Stimulated activated naive CD8-positive, alpha-beta T cell treated with anti-CD3 and anti-CD28 coated beads, Interleukin-15, Interleukin-2, amounts not matched to agents 100 ng/mL and 50 ng/mL, for 24 hours (primary cell): ENCODE data around the gene TBC1D20.
"Not testable (repeated sequence)": the region's sequence is repeated elsewhere in the genome, so short reads cannot be mapped to it uniquely, and the experiment has no call there.

Experiments used
- H3K27ac Mint-ChIP-seq: one replicate; pipeline ENCODE4 v1.8.0; 2021; ENCODE audit warnings: mild to moderate bottlenecking, mixed read lengths
- H3K27me3 Mint-ChIP-seq: one replicate; pipeline ENCODE4 v1.8.0; 2021; ENCODE audit warnings: mixed read lengths
- H3K36me3 Mint-ChIP-seq: one replicate; pipeline ENCODE4 v1.8.0; 2021; ENCODE audit warnings: low read depth, mixed read lengths
- H3K4me1 Mint-ChIP-seq: one replicate; pipeline ENCODE4 v1.8.0; 2021; ENCODE audit warnings: low read depth, mixed read lengths
- H3K4me3 Mint-ChIP-seq: one replicate; pipeline ENCODE4 v1.8.0; 2021; ENCODE audit warnings: mild to moderate bottlenecking, mixed read lengths
- H3K9me3 Mint-ChIP-seq: one replicate; pipeline ENCODE4 v1.8.0; 2021; ENCODE audit warnings: mixed read lengths

TBC1D20 gene, protein sequence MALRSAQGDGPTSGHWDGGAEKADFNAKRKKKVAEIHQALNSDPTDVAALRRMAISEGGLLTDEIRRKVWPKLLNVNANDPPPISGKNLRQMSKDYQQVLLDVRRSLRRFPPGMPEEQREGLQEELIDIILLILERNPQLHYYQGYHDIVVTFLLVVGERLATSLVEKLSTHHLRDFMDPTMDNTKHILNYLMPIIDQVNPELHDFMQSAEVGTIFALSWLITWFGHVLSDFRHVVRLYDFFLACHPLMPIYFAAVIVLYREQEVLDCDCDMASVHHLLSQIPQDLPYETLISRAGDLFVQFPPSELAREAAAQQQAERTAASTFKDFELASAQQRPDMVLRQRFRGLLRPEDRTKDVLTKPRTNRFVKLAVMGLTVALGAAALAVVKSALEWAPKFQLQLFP

GRCh38 chr20:462199-462991 is at the start of gene TBC1D20:
TBC1D20 (minus strand) TSS chr20:462533; CDS start chr20:462405, 128 bp downstream.
- Mint-ChIP-seq H3K27ac (peak within 1 kb of the TSS; percentile 87), H3K36me3 (peaks cover 3% of the 10 kb centered on the region), H3K4me3 (peak within 1 kb of the TSS; percentile 98), H3K4me1 (peaks cover 46% of the 10 kb centered on the region), H3K9me3 (no peaks in the 10 kb centered on the region), H3K27me3 (no peaks in the 10 kb centered on the region)

GRCh38 chr20:510328-511057 is 48.2 kb upstream of the TBC1D20 start:
- not testable (repeated sequence) for H3K9me3 Mint-ChIP-seq, H3K27me3 Mint-ChIP-seq, H3K4me3 Mint-ChIP-seq, H3K27ac Mint-ChIP-seq
- peaks cover 44% of the 10 kb centered on the region for H3K4me1 Mint-ChIP-seq
- H3K36me3 Mint-ChIP-seq = peaks cover 50% of the 10 kb centered on the region

GRCh38 chr20:508364-508787 is 46.0 kb upstream of the TBC1D20 start:
- not testable (repeated sequence) for H3K27ac Mint-ChIP-seq, H3K4me3 Mint-ChIP-seq, H3K27me3 Mint-ChIP-seq, H3K9me3 Mint-ChIP-seq
- Mint-ChIP-seq H3K36me3 (peaks cover 51% of the 10 kb centered on the region), H3K4me1 (peaks cover 25% of the 10 kb centered on the region)

DNA sequence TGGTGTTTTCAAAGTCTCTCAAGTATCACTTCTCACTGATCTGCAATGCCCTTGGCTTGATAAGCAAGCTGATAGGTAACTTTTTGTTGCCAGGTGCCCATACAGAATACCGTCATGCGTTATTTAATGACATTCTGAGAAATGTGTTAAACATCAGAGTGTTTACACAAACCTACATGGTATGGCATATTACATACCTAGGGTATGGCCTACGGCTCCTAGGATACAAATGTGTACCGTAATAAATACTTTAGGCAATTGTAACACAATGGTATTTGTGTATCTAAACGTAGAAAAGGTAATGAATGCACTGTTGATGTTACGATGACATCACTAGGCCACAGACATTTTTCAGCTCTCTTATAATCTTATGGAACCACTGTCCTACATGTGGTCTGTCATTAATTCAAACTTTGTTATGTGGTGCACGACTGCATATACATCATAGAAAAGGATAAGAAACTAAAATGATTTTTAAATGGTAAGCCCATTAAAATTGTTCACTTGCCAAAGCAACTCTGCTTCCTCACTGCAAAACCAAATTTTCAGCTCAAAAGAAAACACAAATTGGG is 45.5 kb upstream of the TBC1D20 start:
- Mint-ChIP-seq H3K4me1 (peaks cover 21% of the 10 kb centered on the region), H3K9me3 (no peaks in the 10 kb centered on the region), H3K36me3 (peaks cover 56% of the 10 kb centered on the region), H3K4me3 (no peak overlapping the region), H3K27me3 (no peaks in the 10 kb centered on the region), H3K27ac (no peak overlapping the region)

DNA sequence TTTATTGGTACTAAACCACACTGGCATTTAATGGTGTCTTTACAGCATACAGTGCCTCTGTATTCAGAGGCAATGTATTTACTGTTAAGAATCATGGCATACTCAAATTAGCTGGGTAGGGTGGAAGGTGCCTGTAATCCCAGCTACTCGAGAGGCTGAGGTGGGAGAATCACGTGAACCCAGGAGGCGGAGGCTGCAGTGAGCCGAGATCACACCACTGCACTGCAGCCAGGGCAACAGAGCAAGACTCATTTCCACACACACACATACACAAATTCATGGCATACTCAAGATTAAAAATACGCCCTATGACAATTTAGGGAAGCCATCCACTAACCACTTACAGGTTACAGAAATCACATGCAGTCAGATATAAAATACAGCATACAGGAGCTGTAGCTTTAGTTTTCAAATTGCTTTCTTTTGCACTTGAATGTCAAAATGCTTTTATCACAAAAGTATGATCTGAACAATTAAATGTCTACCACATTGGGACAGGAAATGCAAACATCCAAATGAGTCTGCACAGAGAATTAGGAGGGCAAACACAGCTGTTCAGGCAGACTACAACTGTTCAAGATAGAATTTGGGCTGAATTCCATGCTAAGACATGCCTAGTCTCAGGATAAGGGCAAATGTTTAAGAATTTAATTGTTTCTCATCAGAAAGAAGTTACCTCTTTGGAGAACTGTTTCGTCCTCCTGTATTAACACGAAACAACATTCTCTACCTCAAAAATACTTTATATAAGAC is 44.8 kb upstream of the TBC1D20 start:
- Mint-ChIP-seq H3K4me1 (peaks cover 23% of the 10 kb centered on the region), H3K36me3 (peaks cover 63% of the 10 kb centered on the region), H3K4me3 (no peak overlapping the region), H3K27me3 (no peaks in the 10 kb centered on the region), H3K9me3 (no peaks in the 10 kb centered on the region), H3K27ac (no peak overlapping the region)

DNA sequence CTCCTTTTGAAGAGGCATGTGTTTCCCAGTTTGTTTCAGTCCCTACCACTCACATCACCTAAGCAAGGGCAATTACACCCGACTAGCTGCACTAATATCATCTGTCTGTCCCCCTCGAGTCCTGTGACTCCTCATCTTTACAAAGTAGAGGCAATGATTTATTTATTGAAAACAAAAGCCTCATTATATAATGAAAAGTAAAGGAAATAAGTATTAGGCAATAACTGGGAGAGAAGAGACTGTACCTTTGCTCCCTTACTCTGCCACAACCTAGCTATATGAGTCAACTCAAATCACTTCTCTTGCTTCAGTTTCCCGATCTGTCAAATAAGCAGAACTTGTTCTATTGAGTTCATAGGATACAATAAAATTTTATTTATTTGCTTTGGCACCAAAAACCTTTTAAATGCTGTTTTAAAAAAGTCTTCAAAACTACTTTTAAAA is 42.3 kb upstream of the TBC1D20 start:
- Mint-ChIP-seq H3K4me1 (peaks cover 13% of the 10 kb centered on the region), H3K36me3 (peaks cover 78% of the 10 kb centered on the region), H3K27ac (no peak overlapping the region), H3K9me3 (no peaks in the 10 kb centered on the region), H3K4me3 (no peak overlapping the region), H3K27me3 (no peaks in the 10 kb centered on the region)

DNA sequence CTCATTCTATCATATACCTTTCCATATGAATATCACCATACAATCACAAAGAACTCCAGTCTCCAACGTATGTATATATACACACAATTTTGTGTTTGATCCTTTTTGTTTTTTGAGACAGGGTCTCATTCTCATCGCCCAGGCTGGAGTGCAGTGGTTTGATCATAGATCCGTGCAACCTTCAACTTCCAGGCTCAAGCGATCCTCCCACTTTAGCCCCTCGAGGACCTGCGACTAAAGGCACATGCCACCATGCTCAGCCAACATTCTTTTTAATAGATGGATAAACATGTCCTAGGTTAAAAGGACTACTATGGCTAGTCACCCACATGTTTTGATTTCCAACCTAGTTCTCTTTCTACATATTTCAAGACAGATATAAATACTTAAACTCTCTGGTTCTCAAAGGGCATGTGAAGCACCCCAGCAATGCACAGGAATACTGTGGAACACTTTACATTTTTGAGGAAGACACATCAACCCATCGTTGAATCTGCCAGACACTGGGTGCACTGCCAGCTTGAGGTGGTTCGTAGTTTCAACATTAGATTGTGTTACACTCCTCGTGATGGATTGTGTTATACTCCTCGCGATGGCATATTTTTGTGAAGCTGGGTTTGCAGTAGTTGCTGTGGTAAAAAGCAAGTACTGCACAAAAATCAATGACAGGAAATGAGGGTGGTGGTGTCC is 40.9 kb upstream of the TBC1D20 start:
- H3K9me3 Mint-ChIP-seq = no peaks in the 10 kb centered on the region
- H3K36me3 Mint-ChIP-seq = peaks cover 82% of the 10 kb centered on the region
- H3K27me3 Mint-ChIP-seq = no peaks in the 10 kb centered on the region
- H3K27ac Mint-ChIP-seq = no peak overlapping the region
- no peak overlapping the region for H3K4me3 Mint-ChIP-seq
- peaks cover 8% of the 10 kb centered on the region for H3K4me1 Mint-ChIP-seq

- Mint-ChIP-seq H3K27me3 (no peaks in the 10 kb centered on the region), H3K36me3 (peaks cover 84% of the 10 kb centered on the region), H3K4me3 (no peak overlapping the region), H3K4me1 (peaks cover 8% of the 10 kb centered on the region), H3K9me3 (no peaks in the 10 kb centered on the region), H3K27ac (no peak overlapping the region)
Measured at GRCh38 chr20:497979-498378, 35.6 kb upstream of the TBC1D20 start.

- H3K36me3 Mint-ChIP-seq = peaks cover 84% of the 10 kb centered on the region
- H3K27ac Mint-ChIP-seq = no peak overlapping the region
- H3K27me3 Mint-ChIP-seq = no peaks in the 10 kb centered on the region
- no peaks in the 10 kb centered on the region for H3K4me1 Mint-ChIP-seq
- H3K4me3 Mint-ChIP-seq = no peak overlapping the region
- no peaks in the 10 kb centered on the region for H3K9me3 Mint-ChIP-seq
Measured at GRCh38 chr20:496126-496696, 33.9 kb upstream of the TBC1D20 start.

- no peak overlapping the region for H3K27ac Mint-ChIP-seq
- peaks cover 76% of the 10 kb centered on the region for H3K36me3 Mint-ChIP-seq
Measured at GRCh38 chr20:492159-492558, 29.8 kb upstream of the TBC1D20 start.

DNA sequence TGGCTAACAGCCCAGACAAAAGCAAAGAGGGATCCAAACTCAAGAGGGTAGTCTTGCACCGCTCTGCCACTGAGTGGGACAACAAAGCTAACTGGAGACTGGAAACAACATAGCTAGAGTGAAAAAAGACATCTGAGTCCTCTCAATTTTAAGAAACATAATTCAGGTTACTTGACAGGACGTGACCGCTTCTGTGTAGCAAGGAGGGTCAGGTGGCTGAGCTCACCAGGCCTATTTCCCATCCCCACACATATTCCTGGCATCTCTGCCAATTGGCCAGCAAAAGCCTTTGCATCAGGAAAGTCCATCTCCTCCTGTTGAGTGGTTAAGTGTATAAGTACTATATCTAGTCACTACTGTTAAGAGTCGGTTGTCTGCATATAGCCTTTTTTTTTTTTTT is 25.3 kb upstream of the TBC1D20 start:
- Mint-ChIP-seq H3K9me3 (no peaks in the 10 kb centered on the region), H3K27me3 (no peaks in the 10 kb centered on the region), H3K27ac (no peak overlapping the region), H3K4me3 (no peak overlapping the region), H3K36me3 (peaks cover 85% of the 10 kb centered on the region), H3K4me1 (no peaks in the 10 kb centered on the region)

More at GRCh38 chr20:492159-492558, 29.8 kb upstream of the TBC1D20 start:
- H3K4me1 Mint-ChIP-seq = no peaks in the 10 kb centered on the region
- no peak overlapping the region for H3K4me3 Mint-ChIP-seq
- no peaks in the 10 kb centered on the region for H3K9me3 Mint-ChIP-seq
- no peaks in the 10 kb centered on the region for H3K27me3 Mint-ChIP-seq

GRCh38 chr20:483815-484644 is 21.7 kb upstream of the TBC1D20 start:
- no peaks in the 10 kb centered on the region for H3K9me3 Mint-ChIP-seq
- H3K27me3 Mint-ChIP-seq = no peaks in the 10 kb centered on the region
- no peak overlapping the region for H3K27ac Mint-ChIP-seq
- H3K4me1 Mint-ChIP-seq = peaks cover 2% of the 10 kb centered on the region
- H3K36me3 Mint-ChIP-seq = peaks cover 77% of the 10 kb centered on the region
- H3K4me3 Mint-ChIP-seq = no peak overlapping the region

DNA sequence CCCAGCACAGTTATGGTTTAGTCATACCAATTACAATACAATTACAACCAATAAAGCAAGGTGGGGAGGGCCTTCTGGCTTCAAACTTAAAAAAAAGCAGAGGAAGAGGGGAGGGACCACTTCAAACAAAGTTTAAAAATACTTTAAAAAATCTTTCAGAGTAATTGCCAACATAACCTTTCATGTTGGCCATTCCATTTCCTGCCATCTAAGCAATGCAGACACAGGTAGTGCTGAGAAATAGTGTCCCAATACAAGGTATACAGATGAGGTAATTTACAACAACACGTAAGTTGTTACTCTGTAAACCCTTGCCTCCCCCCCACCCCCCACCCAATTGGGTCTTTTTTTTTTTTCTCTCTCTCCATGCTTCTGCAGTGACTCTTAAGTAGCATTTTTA is 18.8 kb upstream of the TBC1D20 start:
- Mint-ChIP-seq H3K36me3 (peaks cover 63% of the 10 kb centered on the region), H3K27me3 (no peaks in the 10 kb centered on the region), H3K9me3 (no peaks in the 10 kb centered on the region), H3K27ac (no peak overlapping the region), H3K4me3 (no peak overlapping the region), H3K4me1 (peaks cover 10% of the 10 kb centered on the region)
